ENCODE results near the gene APOF.

DNA sequence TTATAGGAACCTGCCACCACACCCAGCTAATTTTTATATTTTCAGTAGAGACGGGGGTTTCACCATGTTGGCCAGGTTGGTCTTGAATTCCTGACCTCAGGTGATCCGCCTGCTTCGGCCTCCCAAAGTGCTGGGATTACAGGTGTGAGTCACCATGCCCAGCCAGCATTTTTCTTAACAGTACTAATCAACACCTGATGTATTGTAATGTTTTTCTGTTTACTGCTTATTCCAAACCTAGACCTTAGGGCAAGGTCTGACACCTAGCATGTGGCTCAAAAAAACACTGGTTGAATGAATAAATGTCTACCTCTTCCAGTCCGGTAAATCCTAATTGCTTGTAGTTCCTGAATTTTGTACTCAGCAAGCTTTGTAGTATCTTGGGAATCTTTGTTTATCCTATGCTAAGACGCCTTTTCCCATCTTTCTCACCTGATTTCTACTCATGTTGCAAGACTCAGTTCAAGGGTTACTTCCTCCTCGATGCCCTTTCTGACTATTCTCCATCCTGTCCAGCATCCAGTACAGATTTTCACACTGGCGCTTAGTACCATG, 31.6 kb downstream of the APOF start:
- TF ChIP-seq, protein P1, sequence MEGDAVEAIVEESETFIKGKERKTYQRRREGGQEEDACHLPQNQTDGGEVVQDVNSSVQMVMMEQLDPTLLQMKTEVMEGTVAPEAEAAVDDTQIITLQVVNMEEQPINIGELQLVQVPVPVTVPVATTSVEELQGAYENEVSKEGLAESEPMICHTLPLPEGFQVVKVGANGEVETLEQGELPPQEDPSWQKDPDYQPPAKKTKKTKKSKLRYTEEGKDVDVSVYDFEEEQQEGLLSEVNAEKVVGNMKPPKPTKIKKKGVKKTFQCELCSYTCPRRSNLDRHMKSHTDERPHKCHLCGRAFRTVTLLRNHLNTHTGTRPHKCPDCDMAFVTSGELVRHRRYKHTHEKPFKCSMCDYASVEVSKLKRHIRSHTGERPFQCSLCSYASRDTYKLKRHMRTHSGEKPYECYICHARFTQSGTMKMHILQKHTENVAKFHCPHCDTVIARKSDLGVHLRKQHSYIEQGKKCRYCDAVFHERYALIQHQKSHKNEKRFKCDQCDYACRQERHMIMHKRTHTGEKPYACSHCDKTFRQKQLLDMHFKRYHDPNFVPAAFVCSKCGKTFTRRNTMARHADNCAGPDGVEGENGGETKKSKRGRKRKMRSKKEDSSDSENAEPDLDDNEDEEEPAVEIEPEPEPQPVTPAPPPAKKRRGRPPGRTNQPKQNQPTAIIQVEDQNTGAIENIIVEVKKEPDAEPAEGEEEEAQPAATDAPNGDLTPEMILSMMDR (IDR thresholded peaks at IDR 0.05): no peak
- TF ChIP-seq EP300 (IDR thresholded peaks at IDR 0.05) (no peak), POLR2A (IDR thresholded peaks at IDR 0.05) (no peak), POLR2AphosphoS5 (IDR thresholded peaks at IDR 0.05) (no peak)

Measured in suprapubic skin (tissue), 4 donors.